ENCODE data around the gene KIRREL3.

The KIRREL3 gene

GRCh38 chr11:126732981-126733380 lies 267.6 kb downstream of the KIRREL3 start:
- no peak for DNase-seq

GRCh38 chr11:126731576-126732142 lies 268.9 kb downstream of the KIRREL3 start:
- no peak for DNase-seq

GRCh38 chr11:126727381-126727780 lies 273.2 kb downstream of the KIRREL3 start:
- no peak for DNase-seq

GRCh38 chr11:126725521-126725920 lies 275.0 kb downstream of the KIRREL3 start:
- no peak for DNase-seq

- no peak for DNase-seq
These were observed 275.5 kb downstream of the KIRREL3 start for GRCh38 chr11:126725043-126725442.

GRCh38 chr11:126723665-126724045 lies 276.9 kb downstream of the KIRREL3 start:
- no peak for DNase-seq

- no peak for DNase-seq
These were observed 277.5 kb downstream of the KIRREL3 start for GRCh38 chr11:126722956-126723664.

- DNase-seq: no peak
These were observed 278.4 kb downstream of the KIRREL3 start for GRCh38 chr11:126722006-126722736.

GRCh38 chr11:126720539-126721235 lies 279.9 kb downstream of the KIRREL3 start:
- DNase-seq: no peak

- DNase-seq: no peak
These were observed 280.8 kb downstream of the KIRREL3 start for GRCh38 chr11:126719740-126720139.

- DNase-seq: no peak
These were observed 282.3 kb downstream of the KIRREL3 start for GRCh38 chr11:126718276-126718675.

- DNase-seq: peak; percentile 1 to 22
These were observed 284.0 kb downstream of the KIRREL3 start for GRCh38 chr11:126716456-126717083.

- no peak for DNase-seq
These were observed 286.8 kb downstream of the KIRREL3 start for GRCh38 chr11:126713806-126714205.

- DNase-seq: no peak
These were observed 288.5 kb downstream of the KIRREL3 start for GRCh38 chr11:126711977-126712625.

GRCh38 chr11:126710804-126711399 lies 289.7 kb downstream of the KIRREL3 start:
- no peak for DNase-seq

GRCh38 chr11:126707498-126707897 lies 293.1 kb downstream of the KIRREL3 start:
- no peak for DNase-seq

- no peak for DNase-seq
These were observed 296.5 kb downstream of the KIRREL3 start for GRCh38 chr11:126704096-126704495.

- no peak for DNase-seq
These were observed 296.9 kb downstream of the KIRREL3 start for GRCh38 chr11:126703662-126704061.

- no peak for DNase-seq
These were observed 297.6 kb downstream of the KIRREL3 start for GRCh38 chr11:126702987-126703386.

GRCh38 chr11:126702165-126702720 lies 298.3 kb downstream of the KIRREL3 start:
- DNase-seq: no peak

- no peak for DNase-seq
These were observed 299.1 kb downstream of the KIRREL3 start for GRCh38 chr11:126701520-126701897.
